ENCODE data around the gene ACOT12. TPM values are rescaled to one million over a fixed set of nuclear protein-coding genes. Genes with fewer than 3 reads are reported as not detected.

ACOT12 gene
- total and polyA plus RNA-seq, 2 of the 13 experiments (the other 11 are each of a cell fraction or from before 2014, with no cell fraction given) = not detected

DNA sequence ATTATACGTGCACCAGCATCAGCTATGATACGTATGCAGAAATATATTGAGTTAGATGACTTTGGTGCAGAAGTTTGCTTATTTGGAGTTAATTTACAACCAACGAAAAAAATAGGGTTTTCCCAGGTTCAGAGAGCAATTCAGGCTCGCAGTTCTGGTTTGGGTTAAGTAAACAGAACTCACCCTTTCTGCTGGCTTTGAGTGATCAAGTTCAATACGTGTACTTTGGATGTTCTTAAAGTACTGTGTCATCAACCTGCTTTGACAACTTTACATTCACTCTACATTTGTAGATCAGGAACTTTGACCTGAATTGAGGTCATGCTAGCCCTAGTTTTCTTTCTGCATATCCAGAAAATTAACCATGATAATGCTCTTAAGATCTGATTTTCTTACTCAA lies 40.7 kb downstream of the ACOT12 start:
- intact Hi-C loops (cut with micrococcal nuclease; ENCODE audit: unreplicated experiment) = no loop called here
- POLR2A ChIA-PET = interaction anchor here (1.0 to 1.1 kb wide), 2 partner anchors 18 to 51 kb away, joined by 3 to 4 read pairs; partner anchors contain the start of gene ZCCHC9
- Histone ChIP-seq H3K27me3 (ENCODE audit: control insufficient read depth in 1 of 2, insufficient read depth in 2 of 2, low read length in 2 of 2) (no peaks in the 10 kb centered on the region), H4K20me1 (ENCODE audit: insufficient read depth, low read length) (no peaks in the 10 kb centered on the region), H3K4me2 (ENCODE audit: low read depth, low read length) (peak overlapping the region; percentile 68), H3K4me3 (replicated peaks in 1 of 3; ENCODE audit: insufficient read depth in 1 of 3, low read depth in 2 of 3, low read length in 3 of 3) (peak overlapping the region in 1 of 3 experiments; percentile 19; a peak in 2 of 6 replicates), H3K36me3 (replicated peaks in 1 of 2; ENCODE audit: control insufficient read depth in 1 of 2, insufficient read depth in 2 of 2, low read length in 2 of 2) (no peaks in the 10 kb centered on the region), H3K9ac (ENCODE audit: insufficient read depth, low read depth, low read length) (no peak overlapping the region), H2AFZ (ENCODE audit: low read length) (no peak overlapping the region), H3K9me3 (ENCODE audit: low read length) (no peaks in the 10 kb centered on the region), H3K27ac (ENCODE audit: extremely low read length, insufficient read depth, low read length) (peak overlapping the region; percentile 55), H3K79me2 (ENCODE audit: insufficient read depth, low read length) (no peaks in the 10 kb centered on the region), H3K4me1 (ENCODE audit: insufficient read depth, low read length) (peaks cover 56% of the 10 kb centered on the region)
- DNase-seq (ENCODE audit: low spot score) = peak; percentile 85
- whole genome bisulfite sequencing (ENCODE audit: low lambda C conversion rate) = 0% methylated on average over 5 of the region's 5 CpGs
- peak; percentile 57 for FAIRE-seq
- CTCF ChIA-PET (ENCODE audit: low intra/inter-chr PET ratio, low total read pairs) = no interaction called here
- in situ Hi-C loops (cut with HindIII; ENCODE audit: extremely low pct_ligation_motif_present, low pct_unique_long_range_greater_than_20kb) = no loop called here
- peak; percentile 96 for ATAC-seq
- no TSS peak for BruUV-seq (replicated peaks)
- TF ChIP-seq ZNF570 (CRISPR knock-in tag; IDR thresholded peaks at IDR 0.05; ENCODE audit: borderline replicate concordance) = no peak
- no peak for TF ChIP-seq ZNF619 (CRISPR knock-in tag; IDR thresholded peaks at IDR 0.05)
- no peak for TF ChIP-seq ZNF180 (CRISPR knock-in tag; IDR thresholded peaks at IDR 0.05; ENCODE audit: borderline replicate concordance, low read depth)
- TF ChIP-seq NR2F6 (IDR thresholded peaks at IDR 0.05) = peak; percentile 93
- peak; percentile 95 for TF ChIP-seq NR2F6 (CRISPR knock-in tag; IDR thresholded peaks at IDR 0.05)
- TF ChIP-seq HOXA9 (CRISPR knock-in tag; IDR thresholded peaks at IDR 0.05; ENCODE audit: borderline replicate concordance) = no peak
- TF ChIP-seq ZNF850 (CRISPR knock-in tag; conservative IDR thresholded peaks at IDR 0.05) = no peak
- TF ChIP-seq XBP1 (CRISPR knock-in tag; IDR thresholded peaks at IDR 0.05) = peak; percentile 79; the same call in 1 of the 2 replicates
- peak; percentile 80 for TF ChIP-seq SOX5 (CRISPR knock-in tag; IDR thresholded peaks at IDR 0.05; ENCODE audit: borderline replicate concordance)
- TF ChIP-seq, protein P1, sequence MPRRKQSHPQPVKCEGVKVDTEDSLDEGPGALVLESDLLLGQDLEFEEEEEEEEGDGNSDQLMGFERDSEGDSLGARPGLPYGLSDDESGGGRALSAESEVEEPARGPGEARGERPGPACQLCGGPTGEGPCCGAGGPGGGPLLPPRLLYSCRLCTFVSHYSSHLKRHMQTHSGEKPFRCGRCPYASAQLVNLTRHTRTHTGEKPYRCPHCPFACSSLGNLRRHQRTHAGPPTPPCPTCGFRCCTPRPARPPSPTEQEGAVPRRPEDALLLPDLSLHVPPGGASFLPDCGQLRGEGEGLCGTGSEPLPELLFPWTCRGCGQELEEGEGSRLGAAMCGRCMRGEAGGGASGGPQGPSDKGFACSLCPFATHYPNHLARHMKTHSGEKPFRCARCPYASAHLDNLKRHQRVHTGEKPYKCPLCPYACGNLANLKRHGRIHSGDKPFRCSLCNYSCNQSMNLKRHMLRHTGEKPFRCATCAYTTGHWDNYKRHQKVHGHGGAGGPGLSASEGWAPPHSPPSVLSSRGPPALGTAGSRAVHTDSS (CRISPR knock-in tag; conservative IDR thresholded peaks at IDR 0.05) = no peak
- peak in 1 of 2 experiments; percentile 63; a peak in 1 of 4 replicates for TF ChIP-seq KLF16 (CRISPR knock-in tag; IDR thresholded peaks at IDR 0.05)
- no peak for TF ChIP-seq NPAS2 (CRISPR knock-in tag; IDR thresholded peaks at IDR 0.05; ENCODE audit: borderline replicate concordance)
- peak; percentile 80 for TF ChIP-seq SAP130 (CRISPR knock-in tag; IDR thresholded peaks at IDR 0.05; ENCODE audit: low read depth)
- TF ChIP-seq YY1 (IDR thresholded peaks at IDR 0.05; ENCODE audit: insufficient read depth, insufficient replicate concordance, low read depth, low read length) = no peak
- no peak for TF ChIP-seq SNAPC2 (CRISPR knock-in tag; IDR thresholded peaks at IDR 0.05)
- TF ChIP-seq SMARCC2 (IDR thresholded peaks at IDR 0.05) = no peak
- peak; percentile 87 for TF ChIP-seq ZNF331 (CRISPR knock-in tag; IDR thresholded peaks at IDR 0.05)
- TF ChIP-seq, protein P2, sequence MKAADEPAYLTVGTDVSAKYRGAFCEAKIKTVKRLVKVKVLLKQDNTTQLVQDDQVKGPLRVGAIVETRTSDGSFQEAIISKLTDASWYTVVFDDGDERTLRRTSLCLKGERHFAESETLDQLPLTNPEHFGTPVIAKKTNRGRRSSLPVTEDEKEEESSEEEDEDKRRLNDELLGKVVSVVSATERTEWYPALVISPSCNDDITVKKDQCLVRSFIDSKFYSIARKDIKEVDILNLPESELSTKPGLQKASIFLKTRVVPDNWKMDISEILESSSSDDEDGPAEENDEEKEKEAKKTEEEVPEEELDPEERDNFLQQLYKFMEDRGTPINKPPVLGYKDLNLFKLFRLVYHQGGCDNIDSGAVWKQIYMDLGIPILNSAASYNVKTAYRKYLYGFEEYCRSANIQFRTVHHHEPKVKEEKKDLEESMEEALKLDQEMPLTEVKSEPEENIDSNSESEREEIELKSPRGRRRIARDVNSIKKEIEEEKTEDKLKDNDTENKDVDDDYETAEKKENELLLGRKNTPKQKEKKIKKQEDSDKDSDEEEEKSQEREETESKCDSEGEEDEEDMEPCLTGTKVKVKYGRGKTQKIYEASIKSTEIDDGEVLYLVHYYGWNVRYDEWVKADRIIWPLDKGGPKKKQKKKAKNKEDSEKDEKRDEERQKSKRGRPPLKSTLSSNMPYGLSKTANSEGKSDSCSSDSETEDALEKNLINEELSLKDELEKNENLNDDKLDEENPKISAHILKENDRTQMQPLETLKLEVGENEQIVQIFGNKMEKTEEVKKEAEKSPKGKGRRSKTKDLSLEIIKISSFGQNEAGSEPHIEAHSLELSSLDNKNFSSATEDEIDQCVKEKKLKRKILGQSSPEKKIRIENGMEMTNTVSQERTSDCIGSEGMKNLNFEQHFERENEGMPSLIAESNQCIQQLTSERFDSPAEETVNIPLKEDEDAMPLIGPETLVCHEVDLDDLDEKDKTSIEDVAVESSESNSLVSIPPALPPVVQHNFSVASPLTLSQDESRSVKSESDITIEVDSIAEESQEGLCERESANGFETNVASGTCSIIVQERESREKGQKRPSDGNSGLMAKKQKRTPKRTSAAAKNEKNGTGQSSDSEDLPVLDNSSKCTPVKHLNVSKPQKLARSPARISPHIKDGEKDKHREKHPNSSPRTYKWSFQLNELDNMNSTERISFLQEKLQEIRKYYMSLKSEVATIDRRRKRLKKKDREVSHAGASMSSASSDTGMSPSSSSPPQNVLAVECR (CRISPR knock-in tag; IDR thresholded peaks at IDR 0.05; ENCODE audit: borderline replicate concordance) = peak; percentile 19; the same call in 1 of the 2 replicates
- TF ChIP-seq ZNF768 (CRISPR knock-in tag; IDR thresholded peaks at IDR 0.05) = no peak
- no peak for TF ChIP-seq SALL2 (CRISPR knock-in tag; IDR thresholded peaks at IDR 0.05)
- TF ChIP-seq RORA (CRISPR knock-in tag; IDR thresholded peaks at IDR 0.05) = no peak
- no peak for TF ChIP-seq SSRP1 (CRISPR knock-in tag; IDR thresholded peaks at IDR 0.05)
- no peak for TF ChIP-seq YEATS2 (CRISPR knock-in tag; IDR thresholded peaks at IDR 0.05; ENCODE audit: borderline replicate concordance)
